HG03025 (cell line): ENCODE data around the gene KCTD18.

Source experiments
- ATAC-seq: cut with Tn5 transposase; IDR thresholded peaks from one replicate; pipeline ENCODE4 v1.9.1; 2021; ENCODE audit warnings: mild to moderate bottlenecking, moderate library complexity; ENCODE audit not compliant: unreplicated experiment, low FRiP score

KCTD18 gene

GRCh38 chr2:200488169-200488568 lies 21.7 kb downstream of the KCTD18 start:
- no peak for ATAC-seq

- no peak for ATAC-seq
These were observed 23.3 kb downstream of the KCTD18 start for GRCh38 chr2:200486529-200486928.

GRCh38 chr2:200484934-200485333 lies 24.9 kb downstream of the KCTD18 start:
- ATAC-seq = no peak

GRCh38 chr2:200483729-200484198 lies 26.1 kb downstream of the KCTD18 start:
- ATAC-seq = no peak

- ATAC-seq = no peak
These were observed 27.7 kb downstream of the KCTD18 start for GRCh38 chr2:200482194-200482593.

GRCh38 chr2:200479692-200480265 lies 30.1 kb downstream of the KCTD18 start:
- ATAC-seq = no peak

GRCh38 chr2:200477667-200478131 lies 32.2 kb downstream of the KCTD18 start:
- ATAC-seq = no peak

- no peak for ATAC-seq
These were observed 33.0 kb downstream of the KCTD18 start for GRCh38 chr2:200476836-200477235.

- ATAC-seq = no peak
These were observed 34.1 kb downstream of the KCTD18 start for GRCh38 chr2:200475795-200476194.

GRCh38 chr2:200472853-200473464 lies 36.9 kb downstream of the KCTD18 start:
- ATAC-seq = no peak

- ATAC-seq = peak; percentile 7
These were observed 37.8 kb downstream of the KCTD18 start for GRCh38 chr2:200471928-200472645.

GRCh38 chr2:200471324-200471848 lies 38.5 kb downstream of the KCTD18 start:
- peak; percentile 69 for ATAC-seq

- no peak for ATAC-seq
These were observed 39.6 kb downstream of the KCTD18 start for GRCh38 chr2:200470230-200470629.

- ATAC-seq = no peak
These were observed 40.1 kb downstream of the KCTD18 start for GRCh38 chr2:200469708-200470211.

GRCh38 chr2:200467806-200468681 lies 41.8 kb downstream of the KCTD18 start:
- ATAC-seq = no peak

- no peak for ATAC-seq
These were observed 43.1 kb downstream of the KCTD18 start for GRCh38 chr2:200466425-200467418.

- no peak for ATAC-seq
These were observed 46.4 kb downstream of the KCTD18 start for GRCh38 chr2:200463452-200463851.

GRCh38 chr2:200461846-200462710 lies 47.8 kb downstream of the KCTD18 start:
- ATAC-seq = no peak
